ENCODE results near the gene DDR1.

Gene DDR1

GRCh38 chr6:30837870-30838269 lies 46.4 kb upstream of the DDR1 start:
- no peak for DNase-seq (ENCODE audit: extremely low spot score)
- POLR2A ChIA-PET = no interaction called here
- no peak for TF ChIP-seq CTCF (IDR thresholded peaks at IDR 0.05; ENCODE audit: control extremely low read depth, extremely low read depth, low read depth, missing control alignments)
- CTCF ChIA-PET = interaction anchor here (1.0 to 21.1 kb wide), 3 partner anchors 17 to 248 kb away, joined by 3 to 252 read pairs (median 3); no protein-coding TSS in a partner anchor

GRCh38 chr6:30839671-30840070 lies 44.6 kb upstream of the DDR1 start:
- ChIA-PET CTCF (interaction anchor here (1.1 to 21.1 kb wide), 5 partner anchors 19 to 240 kb away, joined by 3 to 252 read pairs (median 4); no protein-coding TSS in a partner anchor), POLR2A (no interaction called here)
- no peak for TF ChIP-seq CTCF (IDR thresholded peaks at IDR 0.05; ENCODE audit: control extremely low read depth, extremely low read depth, low read depth, missing control alignments)
- DNase-seq (ENCODE audit: extremely low spot score) = no peak

- POLR2A ChIA-PET = no interaction called here
- DNase-seq (ENCODE audit: extremely low spot score) = no peak
- TF ChIP-seq CTCF (IDR thresholded peaks at IDR 0.05; ENCODE audit: control extremely low read depth, extremely low read depth, low read depth, missing control alignments) = no peak
- CTCF ChIA-PET = interaction anchor here (1.2 to 21.1 kb wide), 5 partner anchors 20 to 239 kb away, joined by 3 to 252 read pairs (median 4); partner anchors contain the start of gene VARS2
These were observed 44.0 kb upstream of the DDR1 start for GRCh38 chr6:30840084-30840934.

- POLR2A ChIA-PET = no interaction called here
- CTCF ChIA-PET = interaction anchor here (1.2 to 21.1 kb wide), 6 partner anchors 21 to 246 kb away, joined by 3 to 252 read pairs (median 4); partner anchors contain the start of gene VARS2
- TF ChIP-seq CTCF (IDR thresholded peaks at IDR 0.05; ENCODE audit: control extremely low read depth, extremely low read depth, low read depth, missing control alignments) = no peak
- DNase-seq (ENCODE audit: extremely low spot score) = no peak
These were observed 43.2 kb upstream of the DDR1 start for GRCh38 chr6:30840935-30841643.

GRCh38 chr6:30841644-30842504 lies 42.4 kb upstream of the DDR1 start:
- no peak for TF ChIP-seq CTCF (IDR thresholded peaks at IDR 0.05; ENCODE audit: control extremely low read depth, extremely low read depth, low read depth, missing control alignments)
- CTCF ChIA-PET = interaction anchor here (1.8 to 21.1 kb wide), 4 partner anchors 21 to 245 kb away, joined by 4 to 252 read pairs (median 5); no protein-coding TSS in a partner anchor
- DNase-seq (ENCODE audit: extremely low spot score) = no peak
- POLR2A ChIA-PET = no interaction called here
